ENCODE data around the gene HYAL1. TPM values are rescaled to one million over a fixed set of nuclear protein-coding genes. Genes with fewer than 3 reads are reported as not detected.

HYAL1 gene
- total RNA-seq, 4 donors from 2014 or later, result 19.5 to 31.0 (median 27.4) TPM

GRCh38 chr3:50339485-50340146 lies 36.2 kb upstream of the HYAL1 start:
- H3K4me3 ChIP-seq, result peak overlapping the region; percentile 73
- H3K4me1 ChIP-seq, result peaks cover 71% of the 10 kb centered on the region
- H3K27me3 ChIP-seq, result no peaks in the 10 kb centered on the region
- no peaks in the 10 kb centered on the region for H3K9me3 ChIP-seq
- 75% methylated on average over 14 of the region's 14 CpGs for WGBS
- TF ChIP-seq EP300 (IDR thresholded peaks at IDR 0.05), result no peak
- TF ChIP-seq POLR2AphosphoS5 (IDR thresholded peaks at IDR 0.05), result no peak
- no peak for TF ChIP-seq POLR2A (IDR thresholded peaks at IDR 0.05)
- no peak for TF ChIP-seq CTCF (IDR thresholded peaks at IDR 0.05)
- DNase-seq (ENCODE audit: low spot score in 2 of 2), result no peak
- no peaks in the 10 kb centered on the region for H3K36me3 ChIP-seq
- peak overlapping the region; percentile 94 for H3K27ac ChIP-seq

- Histone ChIP-seq H3K27ac (peak overlapping the region; percentile 94), H3K4me3 (peak overlapping the region; percentile 73), H3K27me3 (no peaks in the 10 kb centered on the region), H3K4me1 (peaks cover 78% of the 10 kb centered on the region), H3K9me3 (no peaks in the 10 kb centered on the region), H3K36me3 (no peaks in the 10 kb centered on the region)
- WGBS, result 70% methylated on average over 5 of the region's 5 CpGs
- TF ChIP-seq POLR2A (IDR thresholded peaks at IDR 0.05), result no peak
- TF ChIP-seq POLR2AphosphoS5 (IDR thresholded peaks at IDR 0.05), result no peak
- TF ChIP-seq EP300 (IDR thresholded peaks at IDR 0.05), result no peak
- TF ChIP-seq CTCF (IDR thresholded peaks at IDR 0.05), result no peak
- DNase-seq (ENCODE audit: low spot score in 2 of 2), result no peak
These were observed 35.6 kb upstream of the HYAL1 start for GRCh38 chr3:50338965-50339364.

- peak; percentile 45 to 90 (median 49) for TF ChIP-seq POLR2AphosphoS5 (IDR thresholded peaks at IDR 0.05)
- TF ChIP-seq CTCF (IDR thresholded peaks at IDR 0.05), result no peak
- peak in 1 of 2 donors; percentile 49 for TF ChIP-seq POLR2A (IDR thresholded peaks at IDR 0.05)
- no peaks in the 10 kb centered on the region for H3K27me3 ChIP-seq
- peak; percentile 100 for DNase-seq (ENCODE audit: low spot score in 2 of 2)
- peak overlapping the region; percentile 73 for H3K4me3 ChIP-seq
- H3K36me3 ChIP-seq, result peaks cover 2% of the 10 kb centered on the region
- H3K4me1 ChIP-seq, result peaks cover 90% of the 10 kb centered on the region
- H3K9me3 ChIP-seq, result no peaks in the 10 kb centered on the region
- peak overlapping the region; percentile 94 for H3K27ac ChIP-seq
- no CpG with 5 or more reads among the region's 79 CpGs for WGBS
These were observed 33.9 kb upstream of the HYAL1 start for GRCh38 chr3:50337175-50337861.

GRCh38 chr3:50336452-50337174 lies 33.2 kb upstream of the HYAL1 start:
- Histone ChIP-seq H3K4me1 (peaks cover 87% of the 10 kb centered on the region), H3K27ac (peak overlapping the region; percentile 94), H3K9me3 (no peaks in the 10 kb centered on the region), H3K36me3 (peaks cover 9% of the 10 kb centered on the region), H3K4me3 (peak overlapping the region; percentile 73), H3K27me3 (no peaks in the 10 kb centered on the region)
- DNase-seq (ENCODE audit: low spot score in 2 of 2), result no peak
- 0% methylated on average over 11 of the region's 31 CpGs for WGBS
- TF ChIP-seq POLR2A (IDR thresholded peaks at IDR 0.05) (no peak), CTCF (IDR thresholded peaks at IDR 0.05) (no peak), EP300 (IDR thresholded peaks at IDR 0.05) (no peak)
